RCC 7860 (cell line): Measurements from ENCODE around the gene LAMC3.
"Not testable (repeated sequence)": the region's sequence is repeated elsewhere in the genome, so short reads cannot be mapped to it uniquely, and the experiment has no call there.

Experiments
- DNase-seq: peaks from one replicate; pipeline ENCODE4 v3.0.0-alpha.2; 2015; ENCODE audit warnings: low spot score
- FAIRE-seq: peaks from 2 replicates; lab custom pipeline; 2012; peaks lifted over from hg19 to GRCh38; lab: Jason Lieb, UNC

Gene LAMC3

GRCh38 chr9:131094015-131094414 is 85.0 kb downstream of the LAMC3 start:
- no peak for FAIRE-seq

GRCh38 chr9:131094622-131095021 is 85.6 kb downstream of the LAMC3 start:
- no peak for FAIRE-seq
- no peak for DNase-seq

More at GRCh38 chr9:131094015-131094414, 85.0 kb downstream of the LAMC3 start:
- DNase-seq: no peak

GRCh38 chr9:131095666-131096268 is 86.8 kb downstream of the LAMC3 start:
- DNase-seq (no peak), FAIRE-seq (no peak)

- FAIRE-seq (no peak), DNase-seq (no peak)
Observed at GRCh38 chr9:131096269-131097125, 87.5 kb downstream of the LAMC3 start, which contains the start of gene AIF1L. AIF1L (plus strand) TSS chr9:131096531; CDS start chr9:131096630, 99 bp downstream.

GRCh38 chr9:131097126-131097947 is 88.4 kb downstream of the LAMC3 start:
- DNase-seq: no peak
- FAIRE-seq: no peak

GRCh38 chr9:131097948-131098278 is 88.9 kb downstream of the LAMC3 start:
- FAIRE-seq: no peak
- DNase-seq: no peak

- no peak for FAIRE-seq
- DNase-seq: peak; percentile 7
Observed at GRCh38 chr9:131098391-131099101, 89.6 kb downstream of the LAMC3 start.

GRCh38 chr9:131099102-131099606 is 90.2 kb downstream of the LAMC3 start:
- no peak for FAIRE-seq
- no peak for DNase-seq

GRCh38 chr9:131099845-131100244 is 90.9 kb downstream of the LAMC3 start:
- not testable (repeated sequence) for FAIRE-seq, DNase-seq

GRCh38 chr9:131100445-131100844 is 91.5 kb downstream of the LAMC3 start:
- DNase-seq (peak; percentile 57), FAIRE-seq (no peak)

- DNase-seq: no peak
- FAIRE-seq: no peak
Observed at GRCh38 chr9:131101207-131101964, 92.4 kb downstream of the LAMC3 start.

GRCh38 chr9:131103024-131103423 is 94.0 kb downstream of the LAMC3 start:
- DNase-seq (no peak), FAIRE-seq (no peak)

- FAIRE-seq: no peak
- DNase-seq: no peak
Observed at GRCh38 chr9:131103535-131103934, 94.6 kb downstream of the LAMC3 start.

GRCh38 chr9:131104016-131104740 is 95.2 kb downstream of the LAMC3 start:
- no peak for DNase-seq
- no peak for FAIRE-seq

- DNase-seq (no peak), FAIRE-seq (no peak)
Observed at GRCh38 chr9:131105952-131106351, 97.0 kb downstream of the LAMC3 start.

GRCh38 chr9:131107760-131108159 is 98.8 kb downstream of the LAMC3 start:
- no peak for DNase-seq
- FAIRE-seq: no peak

- DNase-seq (peak; percentile 48), FAIRE-seq (no peak)
Observed at GRCh38 chr9:131111186-131111853, 102.3 kb downstream of the LAMC3 start.

GRCh38 chr9:131111854-131112311 is 102.9 kb downstream of the LAMC3 start:
- DNase-seq (no peak), FAIRE-seq (no peak)
